HFF-Myc (cell line): ENCODE measurements around the gene KIRREL3.

Experiments used
- DNase-seq: peaks from one replicate; pipeline ENCODE4 v3.0.0-alpha.2; 2011; ENCODE audit warnings: low read depth; ENCODE audit errors: extremely low read depth
- H3K4me3 ChIP-seq: replicated peaks from 2 replicates; pipeline ENCODE4 v1.5.1; 2011; ENCODE audit warnings: low read depth, mild to moderate bottlenecking, control low read depth, low read length
- CTCF ChIP-seq: IDR thresholded peaks from 2 replicates; pipeline ENCODE4 v1.5.1; 2012; ENCODE audit warnings: mild to moderate bottlenecking, low read depth, low read length, control low read depth; ENCODE audit errors: missing control alignments

The KIRREL3 gene

GRCh38 chr11:126492331-126493082, 508.1 kb downstream of the KIRREL3 start:
- no peak overlapping the region for H3K4me3 ChIP-seq
- DNase-seq = no peak
- TF ChIP-seq CTCF = no peak

GRCh38 chr11:126491092-126491491, 509.5 kb downstream of the KIRREL3 start:
- H3K4me3 ChIP-seq = no peak overlapping the region
- DNase-seq = no peak
- TF ChIP-seq CTCF = no peak

GRCh38 chr11:126489836-126490660, 510.5 kb downstream of the KIRREL3 start:
- DNase-seq = no peak
- no peak for TF ChIP-seq CTCF
- no peak overlapping the region for H3K4me3 ChIP-seq

GRCh38 chr11:126488591-126489370, 511.8 kb downstream of the KIRREL3 start:
- TF ChIP-seq CTCF = no peak
- no peak for DNase-seq
- no peak overlapping the region for H3K4me3 ChIP-seq

- H3K4me3 ChIP-seq = no peak overlapping the region
- DNase-seq = no peak
- no peak for TF ChIP-seq CTCF
These were observed 512.9 kb downstream of the KIRREL3 start for GRCh38 chr11:126487711-126488110.

- DNase-seq = no peak
- H3K4me3 ChIP-seq = no peak overlapping the region
- TF ChIP-seq CTCF = no peak
These were observed 514.5 kb downstream of the KIRREL3 start for GRCh38 chr11:126485986-126486635.
